CD4-positive, alpha-beta T cell treated with Interleukin-15 for 1 hour (primary cell): Measurements from ENCODE around the gene ARMC9.

ENCODE experiments used
- DNase-seq: peaks from one replicate; pipeline ENCODE4 v3.0.0-alpha.2; 2020

ARMC9 gene

GRCh38 chr2:231318954-231319353 lies 120.5 kb downstream of the ARMC9 start:
- no peak for DNase-seq

DNA sequence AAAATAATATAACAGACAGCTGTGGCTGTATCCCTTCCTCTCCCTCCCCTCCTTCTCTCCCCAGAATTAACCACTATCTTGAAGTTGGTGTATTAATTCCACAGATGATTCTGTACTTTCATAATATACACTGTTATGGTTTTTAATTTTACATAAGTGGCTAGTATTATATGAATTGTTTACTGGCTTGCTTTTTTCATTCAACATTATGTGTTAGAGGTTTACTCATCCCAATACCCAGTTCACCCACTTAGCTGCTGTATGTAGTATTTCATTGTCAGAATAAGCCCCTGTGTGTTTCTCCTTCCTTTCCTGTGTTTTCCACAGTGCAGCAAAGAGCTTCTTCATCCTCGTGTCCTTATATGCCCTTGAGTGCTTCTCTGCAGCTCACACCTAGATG lies 121.4 kb downstream of the ARMC9 start:
- no peak for DNase-seq

DNA sequence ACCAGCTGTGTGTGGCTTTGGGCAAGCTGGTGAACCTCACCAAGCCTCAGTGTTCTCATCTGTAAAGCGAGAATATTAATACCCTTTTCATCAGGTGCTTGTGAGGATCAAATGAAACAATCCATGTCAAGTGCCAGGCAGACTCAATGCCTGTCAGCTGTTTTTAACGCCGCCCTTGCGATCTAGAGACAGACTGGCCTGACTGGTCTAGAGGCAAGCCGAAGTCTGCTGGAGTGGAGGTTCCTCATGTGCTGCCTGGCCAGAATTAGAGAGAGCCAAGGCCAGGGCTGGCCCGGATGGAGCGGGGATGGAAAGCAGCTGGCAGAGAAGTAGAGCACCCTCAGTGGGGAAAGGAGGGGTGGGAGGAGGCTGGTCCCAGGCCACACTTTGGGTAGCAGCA lies 122.6 kb downstream of the ARMC9 start:
- no peak for DNase-seq

GRCh38 chr2:231321556-231322334 lies 123.3 kb downstream of the ARMC9 start:
- DNase-seq, result peak; percentile 50

DNA sequence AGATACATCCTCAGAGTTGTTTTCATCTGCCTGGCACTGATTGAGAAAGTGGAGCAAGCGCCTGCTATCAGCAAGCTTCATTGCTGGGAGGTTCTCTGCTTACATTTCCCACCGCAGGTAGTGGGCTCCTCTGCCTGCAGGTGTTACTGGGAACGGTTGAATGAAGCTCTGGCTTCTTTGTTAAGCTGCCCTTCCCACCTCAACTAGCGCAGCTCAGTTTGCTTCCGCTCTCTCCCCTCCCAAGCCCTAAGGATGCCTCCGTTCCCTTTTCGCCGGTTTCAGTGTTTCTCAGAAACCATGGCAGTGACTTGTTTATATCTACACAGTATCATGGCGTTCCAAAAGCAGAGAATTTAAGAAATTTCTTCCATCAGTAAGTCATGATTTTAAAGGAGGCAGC lies 124.9 kb downstream of the ARMC9 start:
- DNase-seq, result no peak

DNA sequence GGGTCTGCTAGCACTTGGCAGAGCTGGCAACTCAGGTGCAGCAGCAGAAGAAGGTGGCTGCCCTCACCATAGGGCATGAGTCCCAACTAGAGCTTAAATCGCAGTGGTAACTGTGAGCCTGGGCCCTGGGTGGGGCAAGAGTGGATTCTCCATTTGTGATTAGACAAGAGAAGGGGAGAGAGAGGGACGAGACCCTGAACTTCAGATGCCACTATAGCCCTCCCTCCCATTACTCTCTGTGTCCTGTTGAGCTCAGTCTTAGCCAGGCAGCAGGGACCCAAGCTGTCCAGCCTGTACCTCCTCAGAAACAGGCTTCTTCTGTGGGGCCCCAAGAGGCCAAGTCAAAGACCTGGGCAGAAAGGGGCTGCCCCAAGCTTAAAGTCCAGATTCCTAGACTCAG lies 127.4 kb downstream of the ARMC9 start:
- no peak for DNase-seq

DNA sequence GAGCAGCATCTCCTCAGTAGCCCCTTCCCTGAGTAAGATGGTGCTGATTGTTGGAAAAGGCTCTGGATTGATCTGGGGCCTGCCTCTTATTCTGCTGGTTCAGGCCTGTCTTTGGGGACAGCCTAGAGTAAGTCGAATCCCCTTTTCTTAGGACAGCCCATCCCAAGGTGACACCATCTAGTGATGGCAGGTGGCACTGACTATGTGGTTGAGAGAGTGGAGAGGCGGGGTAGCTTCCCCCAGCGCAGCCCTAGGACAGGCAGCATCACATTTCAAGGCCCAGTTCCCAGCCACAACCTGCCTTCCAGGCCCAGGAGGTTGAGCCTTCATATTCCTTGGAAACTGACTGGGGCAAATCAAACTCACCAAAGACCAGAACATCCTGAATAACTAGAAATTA lies 128.0 kb downstream of the ARMC9 start:
- DNase-seq, result no peak

- no peak for DNase-seq
These were observed 131.9 kb downstream of the ARMC9 start for GRCh38 chr2:231330311-231330710.

DNA sequence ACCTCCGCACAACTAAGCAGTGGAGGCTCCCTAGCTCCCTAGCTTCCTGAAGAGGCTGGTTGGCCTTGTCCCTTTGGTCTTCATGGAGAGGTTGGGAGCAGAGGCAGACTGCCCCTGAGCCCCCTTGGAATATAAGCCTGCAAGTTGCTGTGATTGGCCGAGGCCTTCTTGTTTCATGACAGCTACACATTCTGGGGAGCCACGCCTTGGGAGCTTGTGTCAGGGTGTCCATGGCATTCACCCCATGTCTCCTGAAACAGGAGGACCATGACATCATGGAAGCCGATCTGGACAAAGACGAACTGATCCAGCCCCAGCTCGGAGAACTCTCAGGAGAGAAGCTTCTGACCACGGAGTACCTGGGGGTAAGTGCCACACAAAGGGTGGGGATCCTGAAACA lies 133.1 kb downstream of the ARMC9 start:
- DNase-seq, result no peak

DNA sequence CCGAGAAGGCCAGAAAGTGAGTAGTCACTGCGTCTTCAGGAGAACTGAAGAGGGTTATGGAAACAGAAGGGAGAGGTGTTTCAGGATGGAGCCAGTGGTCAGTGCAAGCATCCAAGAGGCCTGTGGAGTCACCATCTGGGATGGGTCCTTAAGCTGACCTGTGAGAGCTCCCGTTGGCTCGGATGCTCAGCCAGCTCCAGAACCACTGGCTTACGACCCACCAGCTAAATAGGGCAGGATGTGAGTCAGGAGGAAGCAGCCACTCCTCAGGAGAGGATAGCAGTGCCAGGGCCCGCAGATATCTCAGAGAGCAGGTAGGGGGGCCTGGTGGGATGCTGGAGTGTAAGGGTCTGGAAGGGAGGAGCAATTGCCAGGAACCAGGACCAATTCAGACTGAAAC lies 134.0 kb downstream of the ARMC9 start:
- no peak for DNase-seq

DNA sequence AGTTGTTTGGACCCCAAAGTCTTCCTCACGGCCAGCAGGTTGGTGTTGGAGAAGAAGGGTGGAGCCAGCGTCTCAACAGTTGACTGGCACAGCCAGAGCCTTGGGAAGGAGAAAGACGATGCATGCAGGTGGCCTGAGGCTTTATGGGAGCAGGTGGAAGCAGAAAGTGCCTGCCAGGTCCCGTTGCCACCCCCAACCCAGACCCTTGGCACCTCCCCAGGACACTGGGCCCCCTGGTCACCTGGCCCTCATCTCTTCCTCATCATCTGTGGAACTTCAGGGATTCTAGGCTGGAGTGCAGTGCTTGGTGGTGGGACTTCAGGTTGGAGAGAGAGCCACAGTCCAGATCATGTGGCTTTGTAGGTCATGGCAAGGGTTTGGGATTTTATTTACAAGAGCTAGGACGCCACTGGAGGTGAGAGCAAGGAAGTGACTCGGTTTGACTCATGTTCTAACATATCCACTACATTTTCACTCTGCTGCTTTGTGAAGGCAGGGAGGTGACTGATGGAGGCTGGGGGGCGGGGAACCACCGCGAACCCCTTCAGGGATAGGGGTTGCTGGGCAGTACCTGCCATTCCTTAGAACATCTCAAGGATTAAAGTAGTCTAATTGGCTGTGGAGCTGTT lies 134.6 kb downstream of the ARMC9 start:
- DNase-seq, result no peak

- DNase-seq, result no peak
These were observed 135.9 kb downstream of the ARMC9 start for GRCh38 chr2:231334179-231334930.

DNA sequence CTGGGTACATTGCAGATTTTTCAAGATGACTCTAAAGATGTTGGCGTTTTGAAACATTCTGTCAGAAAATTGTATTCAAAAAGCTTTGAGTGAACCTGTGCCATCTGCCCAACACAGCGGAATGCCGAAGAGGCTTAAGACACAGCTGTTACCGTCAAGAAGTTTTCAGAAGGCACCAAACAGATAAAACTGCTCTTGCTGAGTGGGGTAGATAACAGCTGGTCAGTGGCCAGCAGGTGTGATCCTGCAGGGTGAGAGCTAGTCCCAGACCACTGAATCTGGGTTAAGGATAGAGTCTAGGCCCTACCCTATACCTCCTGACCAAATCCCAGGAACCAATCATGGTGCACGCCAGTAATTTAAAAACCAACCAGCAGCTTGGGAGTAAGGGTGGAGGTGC lies 136.6 kb downstream of the ARMC9 start:
- no peak for DNase-seq

GRCh38 chr2:231335591-231335990 lies 137.2 kb downstream of the ARMC9 start:
- DNase-seq, result no peak

- no peak for DNase-seq
These were observed 137.8 kb downstream of the ARMC9 start for GRCh38 chr2:231336236-231336635.

DNA sequence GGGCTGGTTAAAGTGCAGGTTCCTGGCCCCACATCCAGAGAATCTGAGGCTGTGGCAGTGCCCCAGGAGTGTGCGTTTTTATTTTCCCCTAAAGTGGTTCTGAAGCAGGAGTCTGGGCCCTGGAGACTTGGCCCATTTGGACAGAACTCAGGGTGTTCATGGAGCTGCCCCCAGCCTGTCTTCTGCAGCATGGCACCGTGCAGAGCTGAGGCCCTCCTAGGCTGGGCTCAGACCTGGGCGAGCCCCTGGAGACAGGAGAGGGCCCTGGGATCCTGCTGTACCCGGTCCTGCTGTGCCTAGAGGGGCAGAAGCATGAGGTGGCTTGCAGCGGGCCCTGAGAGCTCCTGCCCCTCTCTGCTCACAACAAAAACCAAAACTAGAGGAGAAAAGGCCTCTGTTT lies 138.3 kb downstream of the ARMC9 start:
- no peak for DNase-seq

GRCh38 chr2:231337807-231338759 lies 139.7 kb downstream of the ARMC9 start:
- DNase-seq, result no peak

DNA sequence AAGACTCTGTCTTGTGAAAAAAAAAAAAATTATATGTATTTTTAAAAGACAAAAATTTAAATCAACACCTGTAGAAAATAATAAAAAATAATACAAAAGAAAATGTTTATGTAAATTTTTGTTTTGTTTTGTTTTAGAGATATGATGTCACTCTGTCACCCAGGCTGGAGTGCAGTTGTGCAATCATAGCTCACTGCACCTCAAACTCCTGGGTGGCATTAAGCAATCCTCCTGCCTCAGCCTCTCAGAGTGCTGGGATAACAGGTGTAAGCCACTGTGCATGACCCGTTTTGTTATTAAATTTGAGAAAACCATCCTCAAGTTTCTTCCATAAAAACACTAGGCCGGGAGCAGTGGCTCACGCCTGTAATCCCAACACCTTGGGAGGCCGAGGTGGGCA lies 140.9 kb downstream of the ARMC9 start:
- DNase-seq, result no peak

DNA sequence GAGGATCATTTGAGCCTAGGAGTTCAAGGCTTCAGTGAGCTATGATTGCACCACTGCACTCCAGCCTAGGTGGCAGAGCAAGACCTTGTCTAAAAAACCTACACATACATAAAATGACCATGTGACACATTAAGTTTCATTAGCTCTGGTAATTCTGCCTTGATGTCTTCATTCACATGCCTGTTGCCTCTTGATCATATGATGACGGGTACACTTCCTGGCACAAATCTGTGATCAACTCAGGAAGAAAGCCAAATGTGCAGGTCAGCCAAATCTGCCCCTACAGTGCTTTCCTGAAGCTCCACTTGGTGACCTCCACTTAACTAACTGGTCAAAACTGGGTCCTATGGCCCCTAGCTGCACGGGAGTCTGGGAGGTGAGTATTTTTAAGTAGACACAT lies 142.7 kb downstream of the ARMC9 start:
- no peak for DNase-seq

- peak; percentile 24 for DNase-seq
These were observed 143.8 kb downstream of the ARMC9 start for GRCh38 chr2:231342061-231342711.

DNA sequence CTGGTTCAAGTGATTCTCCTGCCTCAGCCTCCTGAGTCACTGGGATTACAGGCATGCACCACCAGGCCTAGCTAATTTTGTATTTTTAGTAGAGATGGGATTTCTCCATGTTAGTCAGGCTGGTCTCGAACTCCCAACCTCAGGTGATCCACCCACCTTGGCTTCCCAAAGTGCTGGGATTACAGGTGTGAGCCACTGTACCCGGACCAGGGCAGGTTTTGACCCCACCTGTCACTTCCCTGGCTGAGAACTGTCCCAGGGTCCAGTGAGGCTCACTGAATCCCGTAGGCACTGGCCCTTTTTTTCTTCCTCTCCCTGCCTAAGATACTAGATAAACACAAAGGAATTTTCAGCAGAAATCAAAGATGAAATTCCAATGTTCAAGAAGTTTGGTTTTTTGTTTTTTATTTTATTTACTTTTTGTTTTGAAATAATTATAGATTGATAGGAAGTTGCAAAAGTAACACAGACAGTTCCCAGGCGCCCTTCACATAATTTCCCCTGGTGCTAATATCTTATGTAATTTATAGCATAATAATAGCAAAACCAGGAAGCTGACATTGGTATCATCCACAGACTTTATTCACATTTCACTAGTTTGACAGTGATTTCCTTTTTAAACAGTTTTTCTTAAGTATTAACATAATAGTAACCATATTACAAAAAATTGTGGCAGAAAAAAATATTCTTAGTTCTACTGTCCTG lies 144.7 kb downstream of the ARMC9 start:
- no peak for DNase-seq

GRCh38 chr2:231343988-231344387 lies 145.6 kb downstream of the ARMC9 start:
- no peak for DNase-seq
